C4-2B (cell line): ENCODE measurements around the gene CADM1.

Experiments
- ZFX ChIP-seq: fragments of 450-650 bp; IDR thresholded peaks from 2 replicates; pipeline ENCODE4 v1.6.1; 2017
- TF ChIP-seq, protein P1 (sequence below): fragments of 450-650 bp; conservative IDR thresholded peaks from 2 replicates; pipeline ENCODE4 v1.5.1; 2017; ENCODE audit warnings: mild to moderate bottlenecking

DNA sequence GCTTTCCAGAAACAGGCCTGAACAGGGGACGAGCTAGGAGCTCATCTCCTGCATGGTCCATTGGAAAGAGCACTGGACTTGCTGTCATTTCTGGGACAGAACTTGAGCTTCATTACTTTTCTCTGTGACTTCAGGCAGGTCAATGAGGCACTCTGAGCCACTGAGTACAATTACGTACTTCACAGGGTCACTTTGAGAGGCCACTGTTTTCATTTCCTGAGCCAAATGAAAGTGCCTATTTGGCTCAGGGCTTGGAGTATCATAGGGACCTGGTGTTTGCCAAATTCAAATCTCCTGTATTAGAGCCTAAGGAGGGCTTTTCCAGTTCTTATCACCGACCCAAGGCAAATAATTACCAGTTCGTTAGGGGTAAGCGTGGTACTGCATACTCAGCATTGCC is 319.3 kb downstream of the CADM1 start:
- TF ChIP-seq, protein P1, sequence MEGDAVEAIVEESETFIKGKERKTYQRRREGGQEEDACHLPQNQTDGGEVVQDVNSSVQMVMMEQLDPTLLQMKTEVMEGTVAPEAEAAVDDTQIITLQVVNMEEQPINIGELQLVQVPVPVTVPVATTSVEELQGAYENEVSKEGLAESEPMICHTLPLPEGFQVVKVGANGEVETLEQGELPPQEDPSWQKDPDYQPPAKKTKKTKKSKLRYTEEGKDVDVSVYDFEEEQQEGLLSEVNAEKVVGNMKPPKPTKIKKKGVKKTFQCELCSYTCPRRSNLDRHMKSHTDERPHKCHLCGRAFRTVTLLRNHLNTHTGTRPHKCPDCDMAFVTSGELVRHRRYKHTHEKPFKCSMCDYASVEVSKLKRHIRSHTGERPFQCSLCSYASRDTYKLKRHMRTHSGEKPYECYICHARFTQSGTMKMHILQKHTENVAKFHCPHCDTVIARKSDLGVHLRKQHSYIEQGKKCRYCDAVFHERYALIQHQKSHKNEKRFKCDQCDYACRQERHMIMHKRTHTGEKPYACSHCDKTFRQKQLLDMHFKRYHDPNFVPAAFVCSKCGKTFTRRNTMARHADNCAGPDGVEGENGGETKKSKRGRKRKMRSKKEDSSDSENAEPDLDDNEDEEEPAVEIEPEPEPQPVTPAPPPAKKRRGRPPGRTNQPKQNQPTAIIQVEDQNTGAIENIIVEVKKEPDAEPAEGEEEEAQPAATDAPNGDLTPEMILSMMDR = no peak
- TF ChIP-seq ZFX = no peak
